Measurements from ENCODE around the gene EPHB3. TPM values are rescaled to one million over a fixed set of nuclear protein-coding genes. Genes with fewer than 3 reads are reported as not detected.

Gene EPHB3
- total RNA-seq, 4 donors from 2014 or later: 6.0 to 59.4 (median 17.2) TPM

GRCh38 chr3:184594371-184595001, 32.9 kb downstream of the EPHB3 start:
- no peaks in the 10 kb centered on the region for H3K4me1 ChIP-seq
- no peaks in the 10 kb centered on the region for H3K9me3 ChIP-seq
- H3K4me3 ChIP-seq: no peak overlapping the region
- no peak for TF ChIP-seq POLR2A (IDR thresholded peaks at IDR 0.05)
- no peak for TF ChIP-seq CTCF (IDR thresholded peaks at IDR 0.05)
- H3K27ac ChIP-seq: no peak overlapping the region
- no peaks in the 10 kb centered on the region for H3K36me3 ChIP-seq
- H3K27me3 ChIP-seq: no peaks in the 10 kb centered on the region
- DNase-seq: no peak

- no peaks in the 10 kb centered on the region for H3K36me3 ChIP-seq
- no peaks in the 10 kb centered on the region for H3K9me3 ChIP-seq
- no peak for DNase-seq
- TF ChIP-seq POLR2A (IDR thresholded peaks at IDR 0.05) (no peak), CTCF (IDR thresholded peaks at IDR 0.05) (no peak)
- H3K4me1 ChIP-seq: no peaks in the 10 kb centered on the region
- H3K27ac ChIP-seq: no peak overlapping the region
- no peak overlapping the region for H3K4me3 ChIP-seq
- no peaks in the 10 kb centered on the region for H3K27me3 ChIP-seq
Observed at GRCh38 chr3:184595726-184596125, 34.1 kb downstream of the EPHB3 start.

GRCh38 chr3:184596233-184596632, 34.6 kb downstream of the EPHB3 start:
- no peak for DNase-seq
- H3K4me3 ChIP-seq: no peak overlapping the region
- no peaks in the 10 kb centered on the region for H3K27me3 ChIP-seq
- peaks cover 0 to 1% (median under 1%) of the 10 kb centered on the region in 4 donors for H3K4me1 ChIP-seq
- no peak overlapping the region for H3K27ac ChIP-seq
- no peaks in the 10 kb centered on the region for H3K36me3 ChIP-seq
- H3K9me3 ChIP-seq: no peaks in the 10 kb centered on the region
- no peak for TF ChIP-seq CTCF (IDR thresholded peaks at IDR 0.05)
- TF ChIP-seq POLR2A (IDR thresholded peaks at IDR 0.05): no peak

- TF ChIP-seq POLR2A (IDR thresholded peaks at IDR 0.05): no peak
- no peak for TF ChIP-seq CTCF (IDR thresholded peaks at IDR 0.05)
- H3K4me1 ChIP-seq: peaks cover 0 to 9% (median 6%) of the 10 kb centered on the region in 4 donors
- no peaks in the 10 kb centered on the region for H3K36me3 ChIP-seq
- H3K27me3 ChIP-seq: peaks cover 0 to 6% of the 10 kb centered on the region in 2 donors
- no peak overlapping the region for H3K4me3 ChIP-seq
- H3K9me3 ChIP-seq: no peaks in the 10 kb centered on the region
- DNase-seq: no peak
- no peak overlapping the region for H3K27ac ChIP-seq
Observed at GRCh38 chr3:184596886-184597575, 35.4 kb downstream of the EPHB3 start.

- no peaks in the 10 kb centered on the region for H3K9me3 ChIP-seq
- no peaks in the 10 kb centered on the region for H3K36me3 ChIP-seq
- H3K4me1 ChIP-seq: peaks cover 0 to 18% (median 9%) of the 10 kb centered on the region in 4 donors
- H3K27ac ChIP-seq: no peak overlapping the region
- TF ChIP-seq POLR2A (IDR thresholded peaks at IDR 0.05) (no peak), CTCF (IDR thresholded peaks at IDR 0.05) (no peak)
- peaks cover 0 to 12% of the 10 kb centered on the region in 2 donors for H3K27me3 ChIP-seq
- H3K4me3 ChIP-seq: no peak overlapping the region
- DNase-seq: no peak
Observed at GRCh38 chr3:184597829-184598573, 36.4 kb downstream of the EPHB3 start.
